H1 (cell line): ENCODE results near the gene PRAMEF20. TPM values are rescaled to one million over a fixed set of nuclear protein-coding genes. Genes with fewer than 3 reads are reported as not detected.

Source experiments
- CBX5 ChIP-seq: fragments of 300-800, 300-1000 bp; sonication (generic); IDR thresholded peaks from 2 replicates; pipeline ENCODE4 v1.7.1; 2016; ENCODE audit warnings: antibody characterized with exemption, low read length, low read depth
- CREB1 ChIP-seq: IDR thresholded peaks from 2 replicates; pipeline ENCODE4 v1.6.1; 2012; ENCODE audit warnings: inconsistent platforms
- E2F6 ChIP-seq: IDR thresholded peaks from 2 replicates; pipeline ENCODE4 v1.6.1; 2012; ENCODE audit warnings: inconsistent platforms
- EZH2 ChIP-seq: fragments of 200-600 bp; sonication (generic); IDR thresholded peaks from 2 replicates; pipeline ENCODE4 v1.7.1; 2012; ENCODE audit warnings: low read depth, mild to moderate bottlenecking, moderate library complexity, low read length, inconsistent platforms; ENCODE audit not compliant: severe bottlenecking
- HDAC2 ChIP-seq, 2 experiments: fragments of 300-600 bp in 1 of 2; sonication (generic) in 1 of 2; IDR thresholded peaks; 2 replicates each; pipeline ENCODE4 v1.6.1; 2011 to 2012; ENCODE audit warnings: low read depth in 2 of 2, low read length in 2 of 2, mild to moderate bottlenecking in 2 of 2, moderate library complexity in 2 of 2, borderline replicate concordance in 1 of 2, inconsistent platforms in 1 of 2
- KDM5A ChIP-seq: fragments of 200-600 bp; IDR thresholded peaks from 2 replicates; pipeline ENCODE4 v1.7.1; 2012; ENCODE audit warnings: mild to moderate bottlenecking, low read length, inconsistent platforms, mixed read lengths
- RFX5 ChIP-seq: IDR thresholded peaks from 2 replicates; pipeline ENCODE4 v1.6.1; 2011; ENCODE audit warnings: low read depth, low read length, improper control_type of control experiment, borderline replicate concordance
- SP2 ChIP-seq: IDR thresholded peaks from 2 replicates; pipeline ENCODE4 v1.6.1; 2012; ENCODE audit warnings: mild to moderate bottlenecking, low read length, inconsistent platforms
- TEAD4 ChIP-seq: IDR thresholded peaks from 2 replicates; pipeline ENCODE4 v1.6.1; 2012; ENCODE audit warnings: low read depth, low read length, inconsistent platforms, mixed read lengths
- polyA plus RNA-seq, 7 experiments: library from polyadenylated mRNA; depleted of rRNA in 3 of 7; stranded (reverse) in 5 of 7; unstranded in 2 of 7; fragments of >200 nt in 5 of 7; fragments of 200-250 nt in 2 of 7; gene quantifications; 1 replicate in 5 of 7; 2 replicates in 1 of 7; 4 replicates in 1 of 7; pipeline versions ENCODE4 v1.2.1 to v1.2.3, GENCODE V29; 2011 to 2013; ENCODE audit warnings: missing spikeins in 2 of 7, mixed read lengths in 2 of 7
- total RNA-seq: library from RNA; stranded (reverse); fragmentation: NEBNext Ultra II Directional; extraction: Animal tissue kit (Norgen Biotek cat#: 25700); gene quantifications from 2 replicates; pipeline ENCODE4 v1.2.1, GENCODE V29; 2021

The PRAMEF20 gene
- total and polyA plus RNA-seq, 2 of the 8 experiments (the other 6 are each of a cell fraction or from before 2014, with no cell fraction given), result not detected

- TF ChIP-seq E2F6 (no peak), KDM5A (no peak), EZH2 (no peak), SP2 (no peak), CBX5 (no peak), TEAD4 (no peak), CREB1 (no peak), HDAC2 (IDR thresholded peaks at IDR 0.05; ENCODE audit: borderline replicate concordance in 1 of 2, low read depth in 2 of 2, low read length in 2 of 2) (no peak), RFX5 (no peak)
Measured at GRCh38 chr1:13407811-13408210, 2.4 kb upstream of the PRAMEF20 start (continued).
